BLaER1 treated with 17β-estradiol and CSF1 and Interleukin-3, amounts not matched to agents 10 nM and 100 nM (cell line): Measurements from ENCODE around the gene MYOM3.

ENCODE experiments used
- H3K27ac ChIP-seq, 11 experiments: shearing (Covaris generic); formaldehyde crosslinking; 2 replicates each; pipeline ENCODE4 v1.8.1; 2022
- H3K27me3 ChIP-seq, 11 experiments: shearing (Covaris generic); formaldehyde crosslinking; 2 replicates each; pipeline ENCODE4 v1.8.1; 2022
- H3K36me3 ChIP-seq, 11 experiments: shearing (Covaris generic); formaldehyde crosslinking; 2 replicates each; pipeline ENCODE4 v1.8.1; 2022
- H3K4me1 ChIP-seq, 10 experiments: shearing (Covaris generic); formaldehyde crosslinking; 2 replicates each; pipeline ENCODE4 v1.8.1; 2022
- H3K4me2 ChIP-seq, 11 experiments: shearing (Covaris generic); formaldehyde crosslinking; 2 replicates each; pipeline ENCODE4 v1.8.1; 2022
- H3K4me3 ChIP-seq, 10 experiments: shearing (Covaris generic); formaldehyde crosslinking; 2 replicates each; pipeline ENCODE4 v1.8.1; 2022
- H3K9ac ChIP-seq, 11 experiments: shearing (Covaris generic); formaldehyde crosslinking; 2 replicates each; pipeline ENCODE4 v1.8.1; 2022
- H3K9me3 ChIP-seq, 11 experiments: shearing (Covaris generic); formaldehyde crosslinking; replicated peaks in 1 of 11; 2 replicates each; pipeline ENCODE4 v1.8.1; 2022
- H4K20me1 ChIP-seq, 11 experiments: shearing (Covaris generic); formaldehyde crosslinking; 2 replicates each; pipeline ENCODE4 v1.8.1; 2022
- Cebpa-rat ChIP-seq, 11 experiments: shearing (Covaris generic); IDR thresholded peaks; 2 replicates each; pipeline ENCODE4 v1.8.1; 2022

The MYOM3 gene

GRCh38 chr1:24141311-24141997 lies 29.5 kb upstream of the MYOM3 start:
- Histone ChIP-seq H3K4me3 (no peak overlapping the region), H4K20me1 (no peaks in the 10 kb centered on the region), H3K27ac (no peak overlapping the region), H3K4me2 (no peak overlapping the region), H3K27me3 (no peaks in the 10 kb centered on the region), H3K9me3 (peaks cover 6 to 27% (median 15%) of the 10 kb centered on the region in 11 experiments; a peak in 18 of 22 replicates), H3K4me1 (peaks cover 0 to 33% (median 26%) of the 10 kb centered on the region in 10 experiments; a peak in 17 of 20 replicates), H3K36me3 (no peaks in the 10 kb centered on the region), H3K9ac (no peak overlapping the region)
- TF ChIP-seq Cebpa-rat (IDR thresholded peaks at IDR 0.05): no peak

GRCh38 chr1:24140741-24141181 lies 28.8 kb upstream of the MYOM3 start:
- Histone ChIP-seq H4K20me1 (no peaks in the 10 kb centered on the region), H3K4me1 (peaks cover 0 to 36% (median 25%) of the 10 kb centered on the region in 10 experiments; a peak in 17 of 20 replicates), H3K27me3 (no peaks in the 10 kb centered on the region), H3K4me3 (no peak overlapping the region), H3K9me3 (peaks cover 8 to 34% (median 22%) of the 10 kb centered on the region in 11 experiments), H3K9ac (no peak overlapping the region), H3K4me2 (no peak overlapping the region), H3K27ac (no peak overlapping the region), H3K36me3 (no peaks in the 10 kb centered on the region)
- no peak for TF ChIP-seq Cebpa-rat (IDR thresholded peaks at IDR 0.05)

- H3K9ac ChIP-seq: no peak overlapping the region
- peaks cover 15 to 40% (median 27%) of the 10 kb centered on the region in 11 experiments for H3K9me3 ChIP-seq
- H3K4me2 ChIP-seq: no peak overlapping the region
- no peaks in the 10 kb centered on the region for H4K20me1 ChIP-seq
- H3K36me3 ChIP-seq: no peaks in the 10 kb centered on the region
- no peak overlapping the region for H3K4me3 ChIP-seq
- no peaks in the 10 kb centered on the region for H3K27me3 ChIP-seq
- H3K27ac ChIP-seq: no peak overlapping the region
- H3K4me1 ChIP-seq: peaks cover 0 to 28% (median 18%) of the 10 kb centered on the region in 10 experiments; a peak in 17 of 20 replicates
- no peak for TF ChIP-seq Cebpa-rat (IDR thresholded peaks at IDR 0.05)
These were observed 28.0 kb upstream of the MYOM3 start for GRCh38 chr1:24139841-24140425.

GRCh38 chr1:24139222-24139489 lies 27.2 kb upstream of the MYOM3 start:
- TF ChIP-seq Cebpa-rat (IDR thresholded peaks at IDR 0.05): no peak
- no peaks in the 10 kb centered on the region for H3K27me3 ChIP-seq
- H3K36me3 ChIP-seq: no peaks in the 10 kb centered on the region
- H3K9ac ChIP-seq: no peak overlapping the region
- H3K4me2 ChIP-seq: no peak overlapping the region
- H3K4me1 ChIP-seq: peaks cover 0 to 20% (median 11%) of the 10 kb centered on the region in 10 experiments; a peak in 17 of 20 replicates
- H3K4me3 ChIP-seq: no peak overlapping the region
- H3K9me3 ChIP-seq: peaks cover 10 to 44% (median 29%) of the 10 kb centered on the region in 11 experiments
- no peak overlapping the region for H3K27ac ChIP-seq
- no peaks in the 10 kb centered on the region for H4K20me1 ChIP-seq

- Histone ChIP-seq H3K9me3 (peaks cover 10 to 46% (median 31%) of the 10 kb centered on the region in 11 experiments), H3K36me3 (no peaks in the 10 kb centered on the region), H3K4me3 (no peak overlapping the region), H3K4me1 (peaks cover 0 to 15% (median 5%) of the 10 kb centered on the region in 10 experiments; a peak in 15 of 20 replicates), H3K27ac (no peak overlapping the region), H4K20me1 (no peaks in the 10 kb centered on the region), H3K4me2 (peak overlapping the region in 1 of 11 experiments; percentile 35; a peak in 2 of 22 replicates), H3K9ac (no peak overlapping the region), H3K27me3 (no peaks in the 10 kb centered on the region)
- peak in 1 of 11 experiments; percentile 41; a peak in 1 of 22 replicates for TF ChIP-seq Cebpa-rat (IDR thresholded peaks at IDR 0.05)
These were observed 26.7 kb upstream of the MYOM3 start for GRCh38 chr1:24138476-24139221.

GRCh38 chr1:24136956-24137539 lies 25.1 kb upstream of the MYOM3 start:
- no peaks in the 10 kb centered on the region for H4K20me1 ChIP-seq
- H3K9ac ChIP-seq: no peak overlapping the region
- no peaks in the 10 kb centered on the region for H3K36me3 ChIP-seq
- no peak overlapping the region for H3K4me2 ChIP-seq
- H3K27ac ChIP-seq: no peak overlapping the region
- no peak overlapping the region for H3K4me3 ChIP-seq
- peaks cover 0 to 8% (median 1%) of the 10 kb centered on the region in 10 experiments; a peak in 4 of 20 replicates for H3K4me1 ChIP-seq
- H3K27me3 ChIP-seq: no peaks in the 10 kb centered on the region
- no peak for TF ChIP-seq Cebpa-rat (IDR thresholded peaks at IDR 0.05)
- peaks cover 12 to 49% (median 37%) of the 10 kb centered on the region in 11 experiments for H3K9me3 ChIP-seq

GRCh38 chr1:24134376-24134775 lies 22.4 kb upstream of the MYOM3 start:
- Histone ChIP-seq H3K4me3 (no peak overlapping the region), H3K9ac (no peak overlapping the region), H3K27me3 (no peaks in the 10 kb centered on the region), H4K20me1 (no peaks in the 10 kb centered on the region), H3K4me1 (peaks cover 0 to 8% (median 1%) of the 10 kb centered on the region in 10 experiments; a peak in 4 of 20 replicates), H3K9me3 (peaks cover 39 to 71% (median 59%) of the 10 kb centered on the region in 11 experiments), H3K27ac (no peak overlapping the region), H3K4me2 (no peak overlapping the region), H3K36me3 (0 out of 22 replicates have a peak, but pooled peaks cover 0 to 8% (median 0%) of the 10 kb centered on the region in 11 experiments)
- no peak for TF ChIP-seq Cebpa-rat (IDR thresholded peaks at IDR 0.05)

- no peak overlapping the region for H3K4me3 ChIP-seq
- H4K20me1 ChIP-seq: no peaks in the 10 kb centered on the region
- H3K27ac ChIP-seq: no peak overlapping the region
- H3K9ac ChIP-seq: no peak overlapping the region
- peaks cover 0 to 7% (median 1%) of the 10 kb centered on the region in 10 experiments; a peak in 4 of 20 replicates for H3K4me1 ChIP-seq
- H3K36me3 ChIP-seq: 0 out of 22 replicates have a peak, but pooled peaks cover 0 to 8% (median 0%) of the 10 kb centered on the region in 11 experiments
- peaks cover 44 to 71% (median 62%) of the 10 kb centered on the region in 11 experiments for H3K9me3 ChIP-seq
- H3K27me3 ChIP-seq: no peaks in the 10 kb centered on the region
- no peak overlapping the region for H3K4me2 ChIP-seq
- TF ChIP-seq Cebpa-rat (IDR thresholded peaks at IDR 0.05): no peak
These were observed 21.9 kb upstream of the MYOM3 start for GRCh38 chr1:24133819-24134218.

GRCh38 chr1:24130385-24130784 lies 18.4 kb upstream of the MYOM3 start:
- Histone ChIP-seq H3K4me3 (no peak overlapping the region), H3K9me3 (peaks cover 38 to 56% (median 52%) of the 10 kb centered on the region in 11 experiments), H4K20me1 (no peaks in the 10 kb centered on the region), H3K4me2 (no peak overlapping the region), H3K27ac (no peak overlapping the region), H3K27me3 (no peaks in the 10 kb centered on the region), H3K9ac (no peak overlapping the region), H3K4me1 (peaks cover 0 to 16% (median 5%) of the 10 kb centered on the region in 10 experiments; a peak in 11 of 20 replicates), H3K36me3 (0 out of 22 replicates have a peak, but pooled peaks cover 0 to 8% (median 0%) of the 10 kb centered on the region in 11 experiments)
- no peak for TF ChIP-seq Cebpa-rat (IDR thresholded peaks at IDR 0.05)
